ENCODE data around the gene GLUD1. TPM values are rescaled to one million over a fixed set of nuclear protein-coding genes. Genes with fewer than 3 reads are reported as not detected.
A peak's percentile ranks its signal among the peaks of the same experiment; 100 is the strongest.
"Not testable (repeated sequence)": the region's sequence is repeated elsewhere in the genome, so short reads cannot be mapped to it uniquely, and the experiment has no call there.

GLUD1 gene
- polyA plus RNA-seq, 3 donors: 139 to 191 (median 155) TPM

- peak in 1 of 3 donors; percentile 7 for DNase-seq (ENCODE audit: low read depth in 3 of 3, low spot score in 2 of 3)
These were observed 2.2 kb downstream of the GLUD1 start for GRCh38 chr10:87092376-87092860.

DNA sequence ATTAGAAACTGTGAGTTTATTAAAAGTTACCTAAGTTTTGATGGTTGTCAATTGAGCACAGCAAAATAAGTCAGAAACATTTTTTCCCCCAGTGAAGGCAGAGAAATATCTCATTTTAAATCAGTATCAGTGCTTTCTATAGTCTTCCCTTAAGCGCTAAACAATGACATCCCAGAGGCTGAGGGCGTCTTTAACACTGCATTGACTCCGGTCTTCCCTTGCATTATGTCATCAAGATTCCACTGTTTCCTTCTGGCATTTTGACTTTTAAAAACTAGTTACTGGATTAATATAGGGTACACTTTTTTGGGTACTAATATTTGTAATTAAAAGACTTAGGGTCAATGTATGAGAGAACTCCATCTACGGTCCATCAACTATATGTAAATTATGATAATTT, 3.9 kb downstream of the GLUD1 start:
- DNase-seq (ENCODE audit: low read depth in 3 of 3, low spot score in 2 of 3): no peak

DNA sequence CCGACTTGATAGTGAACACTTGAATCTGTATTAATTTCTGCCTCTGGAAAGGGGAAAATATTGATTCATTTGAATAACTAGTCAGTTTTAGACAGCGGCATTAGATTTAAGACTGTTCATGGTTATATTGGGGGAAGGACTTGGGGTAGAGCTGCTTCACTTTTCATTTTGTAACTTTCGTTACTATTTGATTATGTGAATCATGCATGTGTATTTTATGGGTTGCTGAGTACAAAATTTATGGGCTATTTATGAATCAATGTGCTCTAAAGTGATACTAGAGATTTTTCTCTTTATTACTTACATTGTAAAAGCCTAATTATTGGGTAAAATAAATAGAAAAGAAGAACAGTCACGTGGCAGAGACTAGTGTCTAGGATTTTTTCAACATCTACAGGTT, 4.9 kb downstream of the GLUD1 start:
- no peak for DNase-seq (ENCODE audit: low read depth in 3 of 3, low spot score in 2 of 3)

GRCh38 chr10:87085537-87085936, 9.1 kb downstream of the GLUD1 start:
- no peak for DNase-seq (ENCODE audit: low read depth in 3 of 3, low spot score in 2 of 3)

DNA sequence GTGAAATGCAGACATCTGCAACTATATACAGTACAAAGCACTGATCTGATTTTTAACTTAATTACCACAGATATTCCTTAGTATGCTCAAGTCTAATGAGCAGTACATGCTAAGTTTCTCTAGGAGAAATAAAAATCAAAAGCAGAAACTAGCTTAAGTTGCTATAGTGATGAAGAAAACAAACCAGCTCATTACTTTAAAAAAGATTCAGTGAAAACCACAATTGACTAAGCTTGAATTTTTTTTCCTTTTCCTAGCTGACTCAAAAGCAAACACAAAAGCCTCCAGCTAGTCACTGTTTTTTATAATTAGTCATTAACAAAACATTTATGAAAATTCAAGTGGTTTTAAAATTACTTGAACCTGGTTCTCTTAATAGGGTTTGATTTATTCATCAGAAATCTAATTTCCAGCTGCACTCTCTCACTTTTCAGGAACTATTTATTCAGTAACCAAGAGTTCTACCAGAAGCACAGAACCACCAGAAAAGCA, 10.3 kb downstream of the GLUD1 start:
- DNase-seq (ENCODE audit: low read depth in 3 of 3, low spot score in 2 of 3): peak in 1 of 3 donors; percentile 20

GRCh38 chr10:87083576-87084290, 10.9 kb downstream of the GLUD1 start:
- DNase-seq (ENCODE audit: low read depth in 3 of 3, low spot score in 2 of 3): not testable (repeated sequence)

- not testable (repeated sequence) for DNase-seq (ENCODE audit: low read depth in 3 of 3, low spot score in 2 of 3)
These were observed 12.4 kb downstream of the GLUD1 start for GRCh38 chr10:87082219-87082618.

- not testable (repeated sequence) for DNase-seq (ENCODE audit: low read depth in 3 of 3, low spot score in 2 of 3)
These were observed 13.1 kb downstream of the GLUD1 start for GRCh38 chr10:87081574-87081973.

DNA sequence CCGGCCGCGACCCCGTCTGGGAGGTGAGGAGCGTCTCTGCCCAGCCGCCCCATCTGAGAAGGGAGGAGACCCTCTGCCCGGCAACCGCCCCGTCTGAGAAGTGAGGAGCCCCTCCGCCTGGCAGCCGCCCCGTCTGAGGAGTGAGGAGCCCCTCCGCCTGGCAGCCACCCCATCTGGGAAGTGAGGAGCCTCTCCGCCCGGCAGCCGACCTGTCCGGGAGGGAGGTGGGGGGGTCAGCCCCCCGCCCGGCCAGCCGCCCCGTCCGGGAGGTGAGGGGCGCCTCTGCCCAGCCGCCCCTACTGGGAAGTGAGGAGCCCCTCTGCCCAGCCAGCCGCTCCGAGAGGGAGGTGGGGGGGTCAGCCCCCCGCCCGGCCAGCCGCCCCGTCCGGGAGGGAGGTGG, 14.0 kb downstream of the GLUD1 start:
- not testable (repeated sequence) for DNase-seq (ENCODE audit: low read depth in 3 of 3, low spot score in 2 of 3)

GRCh38 chr10:87079106-87079836, 15.4 kb downstream of the GLUD1 start:
- no peak for DNase-seq (ENCODE audit: low read depth in 3 of 3, low spot score in 2 of 3)

- not testable (repeated sequence) for DNase-seq (ENCODE audit: low read depth in 3 of 3, low spot score in 2 of 3)
These were observed 18.2 kb downstream of the GLUD1 start for GRCh38 chr10:87076421-87076820.

DNA sequence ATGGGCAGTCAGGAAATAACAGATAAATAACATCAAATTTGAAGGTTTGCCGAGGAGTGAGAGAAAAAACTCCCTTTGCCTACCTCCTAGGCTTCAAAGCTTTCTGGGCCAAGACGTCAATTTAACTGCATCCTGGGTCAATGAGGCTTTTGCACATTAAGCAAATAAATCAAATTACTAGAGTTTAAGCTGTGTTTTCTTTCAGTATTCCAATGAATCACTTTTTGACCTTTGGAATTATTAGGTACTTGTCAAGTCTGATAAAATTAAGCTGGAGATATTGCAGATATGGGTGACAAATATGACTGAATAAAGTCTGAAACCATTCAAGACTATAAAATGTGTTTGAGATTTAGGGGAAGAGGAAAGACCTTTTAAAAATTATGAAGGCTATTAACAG, 22.2 kb downstream of the GLUD1 start:
- DNase-seq (ENCODE audit: low read depth in 3 of 3, low spot score in 2 of 3): no peak

- no peak for DNase-seq (ENCODE audit: low read depth in 3 of 3, low spot score in 2 of 3)
These were observed 26.4 kb downstream of the GLUD1 start for GRCh38 chr10:87068281-87068680.

GRCh38 chr10:87066865-87067264, 27.8 kb downstream of the GLUD1 start:
- no peak for DNase-seq (ENCODE audit: low read depth in 3 of 3, low spot score in 2 of 3)

DNA sequence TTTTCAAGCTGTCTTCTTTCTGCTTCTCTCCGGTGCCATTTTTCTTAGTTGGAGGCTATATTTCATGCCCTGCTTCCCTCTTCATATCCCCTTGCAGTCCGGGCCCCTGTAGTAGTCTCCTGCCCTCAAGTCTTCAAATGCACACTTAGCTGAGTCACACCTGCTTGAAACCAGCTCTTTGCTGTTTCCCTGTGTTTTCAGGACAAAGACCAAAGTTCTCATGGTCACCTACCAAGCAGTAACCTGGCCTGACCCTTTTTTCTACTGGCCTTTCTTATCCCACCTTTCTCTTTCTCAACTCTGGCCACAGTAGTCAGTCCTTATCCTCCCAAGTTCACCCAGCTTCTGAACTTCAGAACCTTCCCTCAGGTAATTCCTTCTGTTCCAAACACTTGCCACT, 28.5 kb downstream of the GLUD1 start:
- no peak for DNase-seq (ENCODE audit: low read depth in 3 of 3, low spot score in 2 of 3)

DNA sequence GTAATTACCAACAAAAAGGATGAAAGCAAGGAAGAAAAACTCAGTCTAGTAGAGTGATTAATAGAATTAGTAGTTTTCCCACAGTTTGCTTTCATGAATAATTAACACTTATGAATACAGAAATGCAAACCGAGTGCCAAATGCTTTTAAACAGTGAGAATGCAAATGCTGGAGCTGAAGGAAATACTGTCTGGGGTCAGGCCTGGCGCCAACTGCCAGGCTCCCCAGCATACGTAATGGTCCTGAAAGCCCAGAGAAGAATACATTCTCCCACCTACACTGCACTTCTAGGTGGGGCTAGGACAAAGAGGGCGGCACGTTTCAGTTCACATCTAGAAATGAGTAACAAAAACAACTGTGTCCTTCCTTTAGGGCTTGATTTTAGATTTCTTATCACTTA, 30.0 kb downstream of the GLUD1 start:
- no peak for DNase-seq (ENCODE audit: low read depth in 3 of 3, low spot score in 2 of 3)

DNA sequence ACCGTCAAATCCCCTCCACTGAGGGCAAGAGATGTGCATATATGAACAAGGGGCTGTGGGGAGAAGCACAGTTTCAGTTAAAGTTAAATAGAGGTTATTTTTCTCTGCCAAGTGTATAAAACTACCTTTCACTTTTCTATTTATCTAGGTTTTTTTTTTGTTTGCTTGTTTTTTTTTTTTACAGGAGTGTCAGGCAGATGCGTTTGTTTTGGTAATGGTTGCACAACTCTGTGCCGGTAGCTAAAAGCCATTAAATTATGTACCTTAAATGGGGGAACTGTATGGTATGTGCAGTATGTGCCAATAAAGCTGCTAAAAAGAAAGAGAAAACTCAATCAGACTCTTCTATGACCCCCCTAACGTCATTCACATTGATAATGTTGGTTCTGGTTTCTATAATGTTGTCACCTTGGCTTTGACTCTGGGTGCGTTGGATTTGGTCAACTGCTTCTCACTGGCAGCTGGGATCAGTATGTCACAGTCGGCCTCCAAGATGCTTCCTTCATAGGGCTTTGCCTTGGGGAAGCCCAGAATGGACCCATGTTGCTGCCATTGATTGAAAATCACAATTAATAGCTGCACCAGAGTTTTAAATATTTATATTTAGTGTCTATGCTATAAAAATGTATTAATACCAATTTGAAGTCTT, 34.2 kb downstream of the GLUD1 start:
- no peak for DNase-seq (ENCODE audit: low read depth in 3 of 3, low spot score in 2 of 3)

DNA sequence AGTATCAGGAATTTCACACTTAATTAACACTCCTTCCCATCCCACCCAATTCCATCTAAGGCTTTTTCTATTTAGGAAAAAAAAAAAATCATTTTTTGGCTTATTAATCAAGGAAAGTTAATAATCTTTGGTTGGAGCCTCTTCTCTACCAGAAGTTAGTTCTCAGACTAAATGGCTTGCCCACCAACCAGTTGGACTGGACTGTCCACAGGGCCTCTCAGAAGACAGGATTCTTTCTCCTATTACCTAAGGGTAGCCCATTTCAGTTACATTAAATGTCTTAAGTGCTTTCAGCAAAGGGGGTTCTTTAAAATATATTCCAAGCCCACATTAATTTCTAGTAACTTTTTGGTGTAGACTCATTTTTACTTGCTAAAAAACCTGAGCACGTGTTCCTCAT, 35.2 kb downstream of the GLUD1 start:
- no peak for DNase-seq (ENCODE audit: low read depth in 3 of 3, low spot score in 2 of 3)

DNA sequence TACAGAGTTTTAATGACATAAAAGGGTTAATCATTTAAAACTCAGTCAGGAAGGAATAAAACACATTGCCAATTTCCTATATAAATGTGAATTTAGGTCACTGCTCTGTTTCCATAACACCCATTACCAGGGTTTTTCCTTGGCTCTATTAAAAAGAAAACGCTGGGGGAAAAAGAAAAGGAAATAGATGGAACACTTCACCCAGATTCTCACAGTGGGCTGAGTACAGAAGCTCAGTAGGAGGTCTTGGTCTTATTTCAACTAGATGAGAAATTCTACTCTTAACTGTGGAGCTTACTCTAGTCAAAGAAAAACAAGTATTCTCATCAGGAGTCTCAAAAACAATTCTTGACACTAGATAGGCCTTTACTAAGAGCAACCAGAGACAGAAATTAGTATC, 36.5 kb downstream of the GLUD1 start:
- DNase-seq (ENCODE audit: low read depth in 3 of 3, low spot score in 2 of 3): no peak

DNA sequence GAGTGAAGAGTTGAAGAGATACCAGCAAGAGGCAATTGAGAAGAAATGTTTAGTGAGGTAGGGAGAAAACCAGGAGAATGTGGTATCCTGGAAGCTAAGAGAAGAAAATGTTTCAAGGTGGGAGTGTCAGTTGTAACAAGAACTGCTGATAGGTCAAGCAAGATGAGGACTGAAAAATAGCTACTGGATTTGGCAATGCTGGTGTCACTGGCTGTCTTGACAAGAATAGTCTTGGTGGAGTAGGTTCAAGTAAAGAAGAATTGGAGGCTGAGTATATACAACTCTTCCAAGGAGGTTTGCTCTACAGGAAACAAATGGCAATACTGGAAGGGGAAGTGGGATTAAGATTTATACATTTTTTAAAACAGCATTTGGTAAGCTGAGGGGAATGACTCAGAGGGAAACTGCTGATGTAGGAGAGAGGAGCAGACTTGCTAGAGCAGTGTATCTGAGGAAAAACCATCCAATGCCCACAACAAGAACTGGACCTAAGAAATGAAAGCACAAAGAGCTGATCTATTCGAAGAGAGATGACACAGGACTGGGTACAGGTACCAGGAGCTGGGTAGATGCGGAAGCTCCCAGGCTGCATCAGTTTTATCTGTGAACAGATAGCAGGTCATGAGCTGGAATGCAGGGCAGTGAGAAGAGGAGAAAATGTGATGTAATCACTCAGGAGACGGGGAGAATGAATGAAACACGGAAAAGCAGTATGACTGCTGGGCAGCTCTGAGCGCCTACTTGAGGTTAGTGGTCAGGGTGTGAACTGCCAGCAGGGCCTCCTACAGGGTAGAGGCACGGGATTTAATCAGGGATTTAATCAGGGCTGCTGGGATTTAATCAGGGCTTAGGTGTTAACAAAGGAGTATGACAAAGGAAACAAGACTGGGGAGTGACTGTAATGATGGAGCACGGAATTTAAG, 40.0 kb downstream of the GLUD1 start:
- DNase-seq (ENCODE audit: low read depth in 3 of 3, low spot score in 2 of 3): no peak

Data from right renal cortex interstitium (tissue), 3 donors.